Fibroblast of lung (primary cell): ENCODE data around the gene NUP155. TPM values are rescaled to one million over a fixed set of nuclear protein-coding genes. Genes with fewer than 3 reads are reported as not detected.
"Not testable (repeated sequence)": the region's sequence is repeated elsewhere in the genome, so short reads cannot be mapped to it uniquely, and the experiment has no call there.

Source experiments
- DNase-seq, 2 donors: peaks; one replicate each; pipeline versions ENCODE4 v3.0.0 to v3.0.0-alpha.2; 2010; ENCODE audit warnings: low read depth in 2 of 2
- H2AFZ ChIP-seq: 2 replicates; pipeline ENCODE4 v1.5.1; 2012; ENCODE audit warnings: low read length, control low read depth, inconsistent platforms
- H3K27ac ChIP-seq: 2 replicates; pipeline ENCODE4 v1.5.1; 2011; ENCODE audit warnings: low read length, control low read depth; ENCODE audit not compliant: insufficient read depth
- H3K27me3 ChIP-seq: 2 replicates; pipeline ENCODE4 v1.5.1; 2011; ENCODE audit warnings: mild to moderate bottlenecking, low read length; ENCODE audit not compliant: control insufficient read depth, insufficient read depth
- H3K36me3 ChIP-seq: 2 replicates; pipeline ENCODE4 v1.5.1; 2011; ENCODE audit warnings: low read length; ENCODE audit not compliant: control insufficient read depth, insufficient read depth
- H3K4me1 ChIP-seq: 2 replicates; pipeline ENCODE4 v1.5.1; 2011; ENCODE audit warnings: low read length; ENCODE audit not compliant: control insufficient read depth, insufficient read depth; ENCODE audit errors: extremely low read depth
- H3K4me2 ChIP-seq: 2 replicates; pipeline ENCODE4 v1.5.1; 2011; ENCODE audit warnings: low read length, control low read depth; ENCODE audit not compliant: insufficient read depth; ENCODE audit errors: extremely low read depth
- H3K4me3 ChIP-seq, 4 experiments: fragments of 200-600 bp in 1 of 4; sonication (generic) in 1 of 4; replicated peaks in 1 of 4; 2 replicates each; pipeline ENCODE4 v1.5.1; 2011 to 2016; ENCODE audit warnings: low read length in 4 of 4, low read depth in 3 of 4, mild to moderate bottlenecking in 3 of 4, control low read depth in 2 of 4, inconsistent platforms in 1 of 4, mixed read lengths in 1 of 4; ENCODE audit not compliant: insufficient read depth in 1 of 4; ENCODE audit errors: control extremely low read depth in 1 of 4
- H3K79me2 ChIP-seq: 2 replicates; pipeline ENCODE4 v1.5.1; 2012; ENCODE audit warnings: mild to moderate bottlenecking, low read length, inconsistent platforms; ENCODE audit not compliant: control insufficient read depth, insufficient read depth
- H3K9ac ChIP-seq: 2 replicates; pipeline ENCODE4 v1.5.1; 2011; ENCODE audit warnings: mild to moderate bottlenecking, low read length, control low read depth; ENCODE audit not compliant: insufficient read depth
- H3K9me3 ChIP-seq: 2 replicates; pipeline ENCODE4 v1.5.1; 2012; ENCODE audit warnings: low read depth, low read length; ENCODE audit not compliant: control insufficient read depth, insufficient read depth
- H4K20me1 ChIP-seq: 2 replicates; pipeline ENCODE4 v1.5.1; 2011; ENCODE audit warnings: low read length; ENCODE audit not compliant: control insufficient read depth, insufficient read depth; ENCODE audit errors: extremely low read depth
- EZH2 ChIP-seq: IDR thresholded peaks from 2 replicates; pipeline ENCODE4 v1.5.1; 2012; ENCODE audit warnings: low read length, control low read depth, mild to moderate bottlenecking; ENCODE audit errors: missing control alignments
- polyA minus RNA-seq: library from RNA; depleted of rRNA, polyadenylated mRNA; stranded (reverse); fragments of >200 nt; gene quantifications from 2 replicates; pipeline ENCODE4 v1.2.3, GENCODE V29; 2011; ENCODE audit warnings: low replicate concordance
- polyA plus RNA-seq, 2 donors: library from polyadenylated mRNA; depleted of rRNA in 1 of 2; stranded (reverse) in 1 of 2; unstranded in 1 of 2; fragments of >200 nt; gene quantifications; 2 replicates each; pipeline ENCODE4 v1.2.1, GENCODE V29; 2011 to 2012; ENCODE audit warnings: missing spikeins in 1 of 2
- total RNA-seq: library from RNA; depleted of rRNA; stranded (reverse); fragments of >200 nt; gene quantifications from 2 replicates; pipeline ENCODE4 v1.2.1, GENCODE V29; 2014
- TF ChIP-seq, protein P1 (sequence below), 2 donors: IDR thresholded peaks in 1 of 2; conservative IDR thresholded peaks in 1 of 2; 1 replicate in 1 of 2; 2 replicates in 1 of 2; pipeline ENCODE4 v1.5.1; 2011 to 2012; ENCODE audit warnings: low read length in 2 of 2, control low read depth in 1 of 2, inconsistent platforms in 1 of 2, low read depth in 1 of 2, mild to moderate bottlenecking in 1 of 2

Gene NUP155
- total RNA-seq (21.8 and 26.3 TPM in 2 replicates), polyA plus RNA-seq (16.6 and 23.2 TPM in 2 replicates), polyA minus RNA-seq (35.1 and 35.7 TPM in 2 replicates)
- polyA plus RNA-seq (2012) = 11.5 and 15.6 TPM in 2 replicates

DNA sequence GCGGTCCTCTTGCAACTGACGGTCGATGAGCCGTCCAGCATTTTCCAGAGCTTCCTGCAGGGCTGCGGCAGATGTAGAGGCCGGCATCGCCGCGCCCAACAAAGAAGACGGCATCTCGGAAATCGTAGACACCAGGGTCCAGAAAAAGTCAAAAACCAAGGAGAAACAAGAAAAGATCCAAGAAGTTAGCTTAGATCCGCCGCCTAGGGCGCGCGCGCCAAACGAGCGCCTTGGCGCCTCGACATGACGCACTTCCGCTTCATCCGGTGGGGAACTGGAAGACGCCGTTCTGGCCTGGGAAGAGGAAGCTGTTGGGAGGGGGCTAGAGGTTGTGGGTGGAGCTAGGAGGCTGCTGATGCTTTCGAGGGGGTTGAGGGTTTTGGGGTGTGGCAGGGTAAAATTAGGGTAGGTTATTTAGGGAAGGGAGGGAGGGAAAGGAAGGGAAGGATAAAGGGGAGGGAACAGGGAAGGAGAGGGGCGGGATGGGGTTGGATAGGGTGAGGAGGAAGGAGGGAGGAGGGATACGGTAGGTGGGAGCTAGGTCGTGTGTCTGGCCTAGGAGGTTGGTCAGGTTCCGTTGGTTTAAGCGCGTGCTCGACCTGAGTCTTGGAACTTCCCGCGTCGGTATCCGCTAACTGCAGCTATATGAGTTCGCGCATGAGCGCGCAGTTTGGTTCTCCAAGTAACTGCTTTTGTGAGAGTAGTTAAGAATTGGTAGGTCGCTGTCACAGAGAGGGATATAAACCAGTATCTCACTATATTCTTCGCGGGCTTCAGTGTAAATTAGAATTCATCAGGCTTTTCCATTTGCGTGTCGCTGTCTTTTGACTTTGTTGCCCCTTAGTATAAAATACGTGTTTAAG lies at the start of gene NUP155:
Gene NUP155, minus strand, starts transcription at position 243 of the 863 bp plus-strand sequence. Its CDS starts 129 bp downstream, at position 114.
- H3K9me3 ChIP-seq = no peaks in the 10 kb centered on the region
- peak within 1 kb of the TSS; percentile 90 for H3K27ac ChIP-seq
- peak; percentile 96 to 97 for DNase-seq
- H3K4me2 ChIP-seq = peak within 1 kb of the TSS; percentile 60
- H3K9ac ChIP-seq = peak within 1 kb of the TSS; percentile 84
- H2AFZ ChIP-seq = peak within 1 kb of the TSS; percentile 94
- no peaks in the 10 kb centered on the region for H3K36me3 ChIP-seq
- H3K4me1 ChIP-seq = peaks cover 2% of the 10 kb centered on the region
- peaks cover 44% of the 10 kb centered on the region for H3K79me2 ChIP-seq
- no peak for TF ChIP-seq EZH2
- TF ChIP-seq, protein P1, sequence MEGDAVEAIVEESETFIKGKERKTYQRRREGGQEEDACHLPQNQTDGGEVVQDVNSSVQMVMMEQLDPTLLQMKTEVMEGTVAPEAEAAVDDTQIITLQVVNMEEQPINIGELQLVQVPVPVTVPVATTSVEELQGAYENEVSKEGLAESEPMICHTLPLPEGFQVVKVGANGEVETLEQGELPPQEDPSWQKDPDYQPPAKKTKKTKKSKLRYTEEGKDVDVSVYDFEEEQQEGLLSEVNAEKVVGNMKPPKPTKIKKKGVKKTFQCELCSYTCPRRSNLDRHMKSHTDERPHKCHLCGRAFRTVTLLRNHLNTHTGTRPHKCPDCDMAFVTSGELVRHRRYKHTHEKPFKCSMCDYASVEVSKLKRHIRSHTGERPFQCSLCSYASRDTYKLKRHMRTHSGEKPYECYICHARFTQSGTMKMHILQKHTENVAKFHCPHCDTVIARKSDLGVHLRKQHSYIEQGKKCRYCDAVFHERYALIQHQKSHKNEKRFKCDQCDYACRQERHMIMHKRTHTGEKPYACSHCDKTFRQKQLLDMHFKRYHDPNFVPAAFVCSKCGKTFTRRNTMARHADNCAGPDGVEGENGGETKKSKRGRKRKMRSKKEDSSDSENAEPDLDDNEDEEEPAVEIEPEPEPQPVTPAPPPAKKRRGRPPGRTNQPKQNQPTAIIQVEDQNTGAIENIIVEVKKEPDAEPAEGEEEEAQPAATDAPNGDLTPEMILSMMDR (conservative IDR thresholded peaks at IDR 0.05 in 1 of 2, IDR thresholded peaks at IDR 0.05 in 1 of 2; ENCODE audit: low read depth in 1 of 2, low read length in 2 of 2) = no peak
- H3K4me3 ChIP-seq = peak within 1 kb of the TSS; percentile 78 to 99 (median 92)
- H4K20me1 ChIP-seq = no peaks in the 10 kb centered on the region
- H3K27me3 ChIP-seq = no peaks in the 10 kb centered on the region

DNA sequence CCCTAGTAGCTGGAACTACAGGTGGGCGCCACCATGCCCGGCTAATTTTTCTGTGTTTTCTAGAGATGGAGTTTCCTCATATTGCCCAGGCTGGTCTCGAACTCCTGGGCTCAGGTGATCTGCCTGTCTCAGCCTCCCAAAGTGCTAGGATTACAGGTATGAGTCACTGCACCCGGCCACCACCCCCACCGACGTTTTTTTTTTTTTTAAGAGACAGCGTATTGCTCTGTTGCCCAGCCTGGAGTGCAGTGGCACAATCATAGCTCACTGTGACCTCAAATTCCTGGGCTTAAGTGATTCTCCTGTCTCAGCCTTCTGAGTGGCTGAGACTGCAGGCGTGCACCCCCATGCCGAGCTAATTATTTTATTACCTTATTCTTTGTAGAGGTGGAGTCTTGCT lies 46.4 kb upstream of the NUP155 start:
- Histone ChIP-seq H4K20me1 (no peaks in the 10 kb centered on the region), H3K36me3 (no peaks in the 10 kb centered on the region), H3K27ac (no peak overlapping the region), H3K79me2 (no peaks in the 10 kb centered on the region), H3K27me3 (no peaks in the 10 kb centered on the region), H3K9ac (no peak overlapping the region), H3K4me3 (no peak overlapping the region), H3K4me2 (no peak overlapping the region), H2AFZ (no peak overlapping the region), H3K9me3 (no peaks in the 10 kb centered on the region), H3K4me1 (no peaks in the 10 kb centered on the region)
- DNase-seq = no peak
- TF ChIP-seq, protein P1 (conservative IDR thresholded peaks at IDR 0.05 in 1 of 2, IDR thresholded peaks at IDR 0.05 in 1 of 2; ENCODE audit: low read depth in 1 of 2, low read length in 2 of 2) = no peak
- no peak for TF ChIP-seq EZH2

DNA sequence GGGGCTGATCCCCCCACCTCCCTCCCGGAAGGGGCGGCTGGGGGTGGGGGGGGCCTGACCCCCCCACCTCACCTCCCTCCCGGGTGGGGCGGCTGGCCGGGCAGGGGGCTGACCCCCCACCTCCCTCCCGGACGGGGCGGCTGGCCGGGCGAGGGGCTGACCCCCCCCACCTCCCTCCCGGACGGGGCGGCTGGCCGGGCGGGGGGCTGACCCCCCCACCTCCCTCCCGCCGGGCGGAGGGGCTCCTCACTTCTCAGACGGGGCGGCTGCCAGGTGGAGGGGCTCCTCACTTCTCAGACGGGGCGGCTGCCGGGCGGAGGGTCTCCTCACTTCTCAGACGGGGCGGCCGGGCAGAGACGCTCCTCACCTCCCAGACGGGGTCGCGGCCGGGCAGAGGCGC lies 44.5 kb upstream of the NUP155 start:
- H3K9me3 ChIP-seq = not testable (repeated sequence)

More for the DNA sequence above, 44.5 kb upstream of the NUP155 start:
- H3K9ac ChIP-seq, H4K20me1 ChIP-seq, H2AFZ ChIP-seq, H3K27me3 ChIP-seq, H3K79me2 ChIP-seq, H3K4me1 ChIP-seq, H3K27ac ChIP-seq, H3K36me3 ChIP-seq, H3K4me2 ChIP-seq, DNase-seq, H3K4me3 ChIP-seq: not testable (repeated sequence)
